ENCODE results near the gene NXPH1.

Gene NXPH1

GRCh38 chr7:8490391-8491045 is 57.1 kb downstream of the NXPH1 start:
- TF ChIP-seq CTCF (conservative IDR thresholded peaks at IDR 0.05), result no peak
- no peak overlapping the region for H3K27ac ChIP-seq

- H3K27ac ChIP-seq, result no peak overlapping the region
- no peak for TF ChIP-seq CTCF (conservative IDR thresholded peaks at IDR 0.05)
These were observed 57.7 kb downstream of the NXPH1 start for GRCh38 chr7:8491106-8491505.

DNA sequence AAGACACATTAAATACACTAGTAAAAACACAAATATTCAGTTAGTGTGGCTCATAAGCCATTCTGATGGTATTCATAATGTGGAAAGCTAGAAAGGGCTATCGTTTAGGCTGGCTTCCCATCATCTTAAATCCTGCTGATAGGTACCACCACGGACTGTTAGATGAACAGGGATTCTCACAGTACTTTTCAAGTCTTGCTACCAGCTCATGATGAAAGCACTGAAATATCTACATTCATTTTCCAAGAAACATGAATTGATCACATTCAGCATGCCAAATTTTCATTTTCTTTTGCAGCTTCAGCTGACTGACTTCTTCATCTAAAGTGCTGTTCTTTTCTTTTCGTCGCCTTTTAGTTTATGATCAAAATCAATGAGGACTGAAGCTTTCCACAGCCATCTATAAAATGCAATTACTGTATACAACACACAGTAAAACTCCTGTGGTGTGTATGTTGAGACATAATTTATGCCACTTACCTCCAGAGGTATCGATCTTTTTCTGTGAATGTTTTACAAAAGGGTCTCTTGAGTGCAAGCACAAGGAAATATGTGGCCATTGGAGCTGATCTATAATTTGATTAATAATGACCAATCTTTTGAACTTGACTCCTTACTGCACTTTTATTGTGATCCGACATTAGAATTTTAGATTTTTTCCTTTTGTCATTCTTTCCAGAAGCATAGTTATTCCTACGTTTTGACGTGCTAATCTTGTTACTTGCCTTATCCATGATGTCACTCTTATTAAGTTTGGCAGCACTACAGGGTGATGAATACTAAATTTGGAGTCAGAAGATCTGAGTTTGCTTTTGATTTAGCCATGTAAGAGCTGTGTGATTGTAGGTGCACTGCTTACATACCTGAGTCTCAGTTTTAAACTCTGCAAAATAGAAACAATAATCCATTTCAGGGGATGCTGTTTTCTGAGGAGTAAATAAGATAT is 58.4 kb downstream of the NXPH1 start:
- H3K27ac ChIP-seq, result no peak overlapping the region
- no peak for TF ChIP-seq CTCF (conservative IDR thresholded peaks at IDR 0.05)

DNA sequence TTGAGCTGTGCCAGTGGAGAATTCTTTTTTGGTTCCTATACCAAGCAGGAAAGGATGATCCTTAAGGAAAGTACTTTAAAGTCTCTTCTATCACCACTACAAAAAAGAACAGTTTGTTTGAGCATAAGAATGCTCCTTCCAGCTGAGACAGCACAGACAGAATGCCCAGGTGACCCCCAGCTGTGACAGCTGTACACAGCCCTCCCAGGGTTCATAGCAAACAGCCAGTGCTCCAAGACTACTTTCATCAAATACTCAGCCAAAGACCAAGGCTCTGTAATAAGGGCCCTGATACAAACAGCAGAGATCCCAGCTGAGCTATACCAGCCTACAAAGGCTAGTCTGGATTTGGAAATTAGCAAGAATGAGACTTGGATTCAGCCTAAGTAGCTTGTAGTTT is 65.7 kb downstream of the NXPH1 start:
- no peak overlapping the region for H3K27ac ChIP-seq
- TF ChIP-seq CTCF (conservative IDR thresholded peaks at IDR 0.05), result no peak

GRCh38 chr7:8500286-8500685 is 66.9 kb downstream of the NXPH1 start:
- TF ChIP-seq CTCF (conservative IDR thresholded peaks at IDR 0.05), result no peak

GRCh38 chr7:8507566-8507965 is 74.2 kb downstream of the NXPH1 start:
- TF ChIP-seq CTCF (conservative IDR thresholded peaks at IDR 0.05), result peak; percentile 16; the same call in 1 of the 2 replicates

More at GRCh38 chr7:8500286-8500685, 66.9 kb downstream of the NXPH1 start:
- H3K27ac ChIP-seq, result no peak overlapping the region

GRCh38 chr7:8509621-8510020 is 76.2 kb downstream of the NXPH1 start:
- TF ChIP-seq CTCF (conservative IDR thresholded peaks at IDR 0.05), result no peak
- no peak overlapping the region for H3K27ac ChIP-seq

More at GRCh38 chr7:8507566-8507965, 74.2 kb downstream of the NXPH1 start:
- H3K27ac ChIP-seq, result no peak overlapping the region

Measured in VCaP (cell line).